GM19035 (cell line): Measurements from ENCODE around the gene TUBB4A.

ENCODE experiments used
- ATAC-seq: cut with Tn5 transposase; IDR thresholded peaks from one replicate; pipeline ENCODE4 v1.9.1; 2021; ENCODE audit not compliant: unreplicated experiment

TUBB4A gene

DNA sequence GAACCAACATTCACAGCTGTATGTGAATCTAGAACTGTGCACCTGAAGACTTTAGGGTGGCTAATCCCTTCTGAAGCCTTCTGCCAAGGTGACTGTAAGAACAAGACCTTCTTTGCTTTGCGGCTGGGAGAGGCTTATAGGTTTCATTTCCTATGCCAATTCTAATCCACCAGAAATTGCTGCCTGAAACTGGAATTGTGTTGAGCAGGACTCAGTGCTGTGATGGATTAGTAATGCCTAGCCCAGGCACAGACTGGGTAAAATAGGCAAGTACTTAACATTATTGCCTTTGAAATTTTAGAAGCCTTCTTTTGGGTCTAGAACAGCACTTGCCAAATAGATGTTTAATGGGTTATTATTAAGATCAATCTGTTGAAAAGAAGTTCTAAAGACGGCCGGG, 54.1 kb downstream of the TUBB4A start:
- ATAC-seq: no peak

DNA sequence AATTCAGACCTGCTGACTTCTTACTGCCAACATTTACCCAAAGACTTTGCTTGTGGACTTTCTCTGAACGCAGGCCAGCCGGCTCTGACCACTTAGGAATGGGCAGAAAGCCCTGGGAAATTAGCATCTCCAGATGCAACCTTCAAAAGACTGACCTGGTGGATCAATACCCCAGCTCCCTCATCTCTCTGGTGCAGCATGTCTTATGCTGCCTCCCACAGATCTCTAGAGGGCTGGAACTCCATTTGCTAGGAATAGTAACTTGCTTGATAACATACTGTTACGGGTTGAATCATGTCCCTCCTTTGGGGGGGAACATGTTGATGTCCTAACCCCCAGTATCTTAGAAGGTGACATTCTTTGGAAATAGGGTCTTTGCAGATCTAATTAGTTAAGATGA, 55.7 kb downstream of the TUBB4A start:
- ATAC-seq: no peak
